ENCODE measurements around the gene FSCN2. TPM values are rescaled to one million over a fixed set of nuclear protein-coding genes. Genes with fewer than 3 reads are reported as not detected.

FSCN2 gene
- total and polyA plus RNA-seq, 2 of the 4 experiments (the other 2 are of a cell fraction): 0.18 to 0.84 TPM

- no peak overlapping the region for H3K9ac ChIP-seq (ENCODE audit: low read depth, low read length)
- H2BK20ac ChIP-seq (ENCODE audit: low read depth, low read length): no peak overlapping the region
- no peak overlapping the region for H3K4ac ChIP-seq (ENCODE audit: low read depth, low read length)
- no peaks in the 10 kb centered on the region for H3K79me1 ChIP-seq (ENCODE audit: low read depth in 1 of 2, low read length in 2 of 2)
- TF ChIP-seq NFE2L2 (IDR thresholded peaks at IDR 0.05; ENCODE audit: low read depth, low read length) (no peak), USF2 (IDR thresholded peaks at IDR 0.05; ENCODE audit: low read depth, low read length) (peak; percentile 86)
- no peak overlapping the region for H3K27ac ChIP-seq (ENCODE audit: insufficient read depth, low read length)
- no TSS peak for BruUV-seq (replicated peaks)
- peak overlapping the region; percentile 52 for H2AK9ac ChIP-seq (replicated peaks; ENCODE audit: low read depth, low read length, poor library complexity)
- intact Hi-C loops (cut with micrococcal nuclease) (no loop called here), in situ Hi-C loops (cut with MboI; ENCODE audit: low sequenced_read_pairs) (no loop called here), dilution Hi-C loops (cut with HindIII; ENCODE audit: low sequenced_read_pairs, unreplicated experiment) (no loop called here)
- no peak overlapping the region for H3K56ac ChIP-seq (ENCODE audit: extremely low read depth, insufficient read depth, low read length)
- H3K14ac ChIP-seq (replicated peaks; ENCODE audit: low read depth, low read length): no peak overlapping the region
- no peak overlapping the region for H3K4me3 ChIP-seq (ENCODE audit: insufficient read depth, low read depth, low read length)
- no peak overlapping the region for H4K91ac ChIP-seq (ENCODE audit: insufficient read depth, low read depth, low read length)
- no peak overlapping the region for H3K18ac ChIP-seq (ENCODE audit: low read depth, low read length)
- H3K4me2 ChIP-seq (ENCODE audit: low read depth, low read length): no peak overlapping the region
- ChIA-PET POLR2A (ENCODE audit: unreplicated experiment) (no interaction called here), CTCF (no interaction called here)
- no peak overlapping the region for H2BK120ac ChIP-seq (ENCODE audit: low read depth, low read length)
- H3K9me1 ChIP-seq (ENCODE audit: insufficient read depth, low read length): no peaks in the 10 kb centered on the region; the same call in 1 of the 2 replicates
- no peak overlapping the region for H3K23ac ChIP-seq (ENCODE audit: low read depth, low read length)
- H3K27me3 ChIP-seq (ENCODE audit: control insufficient read depth, insufficient read depth, low read length): peaks cover 20% of the 10 kb centered on the region
- 22% methylated on average over 3 of the region's 8 CpGs; no CpG with 5 or more reads in 1 of the 2 experiments for WGBS, 2 experiments (ENCODE audit: extremely low coverage in 2 of 2, insufficient read length in 1 of 2)
- peaks cover 3% of the 10 kb centered on the region for H3K4me1 ChIP-seq (ENCODE audit: control insufficient read depth, insufficient read depth, low read length)
- H4K8ac ChIP-seq (ENCODE audit: low read depth in 2 of 2, low read length in 2 of 2): no peak overlapping the region
- peak; percentile 33; the same call in 1 of the 2 replicates for ATAC-seq (ENCODE audit: low read depth)
- no peak for DNase-seq
- H4K5ac ChIP-seq (ENCODE audit: low read depth, low read length): no peak overlapping the region
- H4K20me1 ChIP-seq (ENCODE audit: insufficient read depth, low read length): no peaks in the 10 kb centered on the region
- H2BK15ac ChIP-seq (ENCODE audit: low read depth, low read length): no peak overlapping the region
- no peaks in the 10 kb centered on the region for H3K9me3 ChIP-seq (ENCODE audit: control insufficient read depth, insufficient read depth, low read length)
- no peak overlapping the region for H2BK5ac ChIP-seq (ENCODE audit: low read depth, low read length, poor library complexity, severe bottlenecking)
- no peak overlapping the region for H2AK5ac ChIP-seq (ENCODE audit: low read depth, low read length)
- H3K36me3 ChIP-seq (ENCODE audit: control insufficient read depth, insufficient read depth, low read length): no peaks in the 10 kb centered on the region
- peak overlapping the region; percentile 79 for H2AFZ ChIP-seq (replicated peaks; ENCODE audit: low read length, poor library complexity)
Measured at GRCh38 chr17:81494626-81495377, 33.4 kb upstream of the FSCN2 start.

All from IMR-90 (cell line).